Ishikawa (cell line): ENCODE data around the gene AACS.

Source experiments
- EGR1 ChIP-seq: IDR thresholded peaks from 2 replicates; pipeline ENCODE4 v1.6.1; 2012
- EP300 ChIP-seq: IDR thresholded peaks from 2 replicates; pipeline ENCODE4 v1.6.1; 2012; ENCODE audit warnings: borderline replicate concordance
- FOXM1 ChIP-seq: IDR thresholded peaks from 2 replicates; pipeline ENCODE4 v1.6.1; 2012; ENCODE audit warnings: low read depth, borderline replicate concordance
- MAX ChIP-seq: IDR thresholded peaks from 2 replicates; pipeline ENCODE4 v1.6.1; 2012
- NFIC ChIP-seq: IDR thresholded peaks from 2 replicates; pipeline ENCODE4 v1.6.1; 2012
- RAD21 ChIP-seq: IDR thresholded peaks from 2 replicates; pipeline ENCODE4 v1.6.1; 2012; ENCODE audit warnings: low read depth
- REST ChIP-seq: IDR thresholded peaks from 2 replicates; pipeline ENCODE4 v1.6.1; 2012; ENCODE audit warnings: low read depth, mild to moderate bottlenecking
- TAF1 ChIP-seq: IDR thresholded peaks from 2 replicates; pipeline ENCODE4 v1.6.1; 2012; ENCODE audit warnings: low read depth, mild to moderate bottlenecking
- TEAD4 ChIP-seq: IDR thresholded peaks from 2 replicates; pipeline ENCODE4 v1.6.1; 2012
- YY1 ChIP-seq: IDR thresholded peaks from 2 replicates; pipeline ENCODE4 v1.6.1; 2012; ENCODE audit warnings: low read depth
- ZBTB7A ChIP-seq: IDR thresholded peaks from 2 replicates; pipeline ENCODE4 v1.6.1; 2012; ENCODE audit warnings: low read depth

- TF ChIP-seq YY1 (no peak), EP300 (no peak), TEAD4 (no peak), TAF1 (no peak), EGR1 (no peak), RAD21 (no peak), REST (no peak), FOXM1 (no peak), MAX (no peak), ZBTB7A (no peak), NFIC (no peak)
Observed at GRCh38 chr12:125097427-125097826, 32.2 kb downstream of the AACS start.
